OCI-LY3 (cell line): ENCODE data around the gene FSTL5.

Experiments
- CTCF ChIP-seq: fragments of 200-600, 300-600 bp; sonication (generic); IDR thresholded peaks from 2 replicates; pipeline ENCODE4 v1.5.1; 2014; ENCODE audit warnings: antibody characterized with exemption, low read length, low read depth
- EZH2phosphoT487 ChIP-seq: fragments of 200-600 bp; shearing (Covaris generic); IDR thresholded peaks from 2 replicates; pipeline ENCODE4 v1.6.1; 2018; ENCODE audit warnings: antibody characterized with exemption, mixed run types, low read depth

GRCh38 chr4:161540265-161540664, 623.5 kb downstream of the FSTL5 start:
- TF ChIP-seq CTCF (no peak), EZH2phosphoT487 (no peak)
